ENCODE data around the gene UNC5A. TPM values are rescaled to one million over a fixed set of nuclear protein-coding genes. Genes with fewer than 3 reads are reported as not detected.

The UNC5A gene
- polyA plus RNA-seq, 2 donors: 0.02 TPM; not detected in 1

DNA sequence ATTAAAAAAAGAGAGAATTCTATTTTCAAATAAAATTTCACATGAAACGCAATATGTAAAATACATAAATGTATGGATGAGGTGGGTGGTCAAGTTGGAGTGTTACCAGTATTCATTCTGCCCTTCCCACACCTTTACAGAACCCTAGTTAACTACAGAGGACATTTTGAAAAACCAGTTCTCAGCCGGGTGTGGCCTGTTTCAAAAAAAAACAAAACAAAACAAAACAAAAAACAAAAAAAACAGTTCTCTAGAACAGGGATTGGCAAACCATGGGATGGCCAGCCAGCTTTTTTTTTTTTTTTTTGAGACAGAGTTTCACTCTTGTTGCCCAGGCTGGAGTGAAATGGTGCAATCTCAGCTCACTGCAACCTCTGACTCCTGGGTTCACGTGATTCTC is 117.2 kb downstream of the UNC5A start:
- WGBS, 2 donors: 83 to 91% methylated on average over 3 of the region's 3 CpGs
- Histone ChIP-seq H3K27ac (ENCODE audit: low read depth in 2 of 2, low read length in 1 of 2) (no peak overlapping the region), H3K4me1 (ENCODE audit: control insufficient read depth in 2 of 2, insufficient read depth in 2 of 2, low read length in 1 of 2) (no peaks in the 10 kb centered on the region), H3K36me3 (ENCODE audit: control insufficient read depth in 2 of 2, insufficient read depth in 2 of 2, low read length in 1 of 2) (no peaks in the 10 kb centered on the region), H3K9me3 (ENCODE audit: control insufficient read depth in 2 of 2, insufficient read depth in 1 of 2, low read depth in 1 of 2, low read length in 1 of 2) (no peaks in the 10 kb centered on the region), H3K27me3 (ENCODE audit: control insufficient read depth in 1 of 2, insufficient read depth in 2 of 2, low read length in 2 of 2) (no peaks in the 10 kb centered on the region), H3K4me3 (ENCODE audit: low read depth in 1 of 2, low read length in 2 of 2) (no peak overlapping the region)

DNA sequence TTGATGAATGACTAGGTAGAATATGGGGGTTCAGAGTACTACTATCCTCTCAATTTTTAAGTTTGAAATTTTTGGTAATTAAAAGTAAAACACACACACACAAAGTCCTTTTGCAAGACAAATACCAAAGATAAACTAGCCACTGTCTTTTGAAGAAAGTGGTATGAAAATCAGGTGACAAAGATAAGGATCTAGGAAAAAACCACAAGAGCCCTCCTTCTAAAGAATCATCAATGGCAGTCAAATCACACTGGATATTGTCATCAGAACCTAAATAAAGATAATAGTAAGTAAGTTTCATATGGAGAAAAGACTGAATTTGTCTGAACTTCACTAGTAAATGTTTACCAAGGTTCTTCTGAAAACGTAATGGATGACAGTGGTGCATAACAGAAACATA is 119.3 kb downstream of the UNC5A start:
- no peaks in the 10 kb centered on the region for H3K27me3 ChIP-seq (ENCODE audit: control insufficient read depth in 1 of 2, insufficient read depth in 2 of 2, low read length in 2 of 2)
- H3K9me3 ChIP-seq (ENCODE audit: control insufficient read depth in 2 of 2, insufficient read depth in 1 of 2, low read depth in 1 of 2, low read length in 1 of 2): no peaks in the 10 kb centered on the region
- H3K27ac ChIP-seq (ENCODE audit: low read depth in 2 of 2, low read length in 1 of 2): no peak overlapping the region
- H3K4me1 ChIP-seq (ENCODE audit: control insufficient read depth in 2 of 2, insufficient read depth in 2 of 2, low read length in 1 of 2): no peaks in the 10 kb centered on the region
- 88 to 95% methylated on average over 1 of the region's 1 CpG for WGBS, 2 donors
- no peak overlapping the region for H3K4me3 ChIP-seq (ENCODE audit: low read depth in 1 of 2, low read length in 2 of 2)
- H3K36me3 ChIP-seq (ENCODE audit: control insufficient read depth in 2 of 2, insufficient read depth in 2 of 2, low read length in 1 of 2): no peaks in the 10 kb centered on the region

Other genes with a start within 250 kb of the UNC5A start
- gene GPRIN1, start 200.4 kb upstream of the UNC5A start, polyA plus RNA-seq: under 1 TPM; 0.43 to 0.72 TPM
- gene SNCB, start 180.0 kb upstream of the UNC5A start, polyA plus RNA-seq: not detected
- gene EIF4E1B, start 179.9 kb upstream of the UNC5A start, polyA plus RNA-seq: not detected
- gene TSPAN17, start 163.1 kb upstream of the UNC5A start, polyA plus RNA-seq: 10 to 100 TPM; 15.7 to 21.3 TPM
- 1 to 10 TPM in 1 of 2 donors, under 1 TPM in 1; 0.49 to 1.6 TPM for gene HK3, start 88.8 kb downstream of the UNC5A start, polyA plus RNA-seq
- gene UIMC1, start 196.2 kb downstream of the UNC5A start, polyA plus RNA-seq: 10 to 100 TPM; 14.0 to 16.3 TPM
- 1 to 10 TPM; 6.1 to 7.8 TPM for gene ZNF346, start 212.1 kb downstream of the UNC5A start, polyA plus RNA-seq

Data from esophagus (tissue), 2 donors.